HG03432 (cell line): Measurements from ENCODE around the gene HAVCR2.
"Not testable (repeated sequence)": the region's sequence is repeated elsewhere in the genome, so short reads cannot be mapped to it uniquely, and the experiment has no call there.

Experiments used
- ATAC-seq: cut with Tn5 transposase; IDR thresholded peaks from one replicate; pipeline ENCODE4 v1.9.1; 2021; ENCODE audit warnings: mild to moderate bottlenecking, moderate library complexity; ENCODE audit not compliant: unreplicated experiment

The HAVCR2 gene

DNA sequence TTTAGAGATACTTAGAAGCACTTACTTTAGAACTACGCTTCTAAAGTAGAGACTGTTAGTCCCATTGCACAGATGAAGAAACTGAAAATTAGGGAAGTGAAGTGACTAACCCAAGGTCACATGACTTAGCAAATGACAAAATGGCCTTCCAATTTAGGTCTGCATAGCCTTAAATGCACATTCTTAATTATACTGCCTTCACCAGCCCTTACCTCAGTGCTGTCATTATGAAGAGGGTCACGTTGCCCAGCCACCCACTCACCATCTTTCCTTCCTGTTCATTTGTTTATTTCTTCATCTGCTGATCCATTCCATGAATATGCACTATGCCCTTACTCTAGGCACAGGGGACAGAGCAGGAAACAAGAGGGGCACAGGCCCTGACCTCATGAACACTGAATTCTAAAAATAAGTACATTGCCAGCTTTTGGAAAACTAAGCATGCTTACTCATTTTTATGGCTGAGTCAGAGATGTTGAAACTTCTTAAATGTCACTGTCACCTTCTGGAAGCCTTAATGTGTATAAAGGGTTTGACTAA, 8.6 kb downstream of the HAVCR2 start:
- peak; percentile 71 for ATAC-seq

DNA sequence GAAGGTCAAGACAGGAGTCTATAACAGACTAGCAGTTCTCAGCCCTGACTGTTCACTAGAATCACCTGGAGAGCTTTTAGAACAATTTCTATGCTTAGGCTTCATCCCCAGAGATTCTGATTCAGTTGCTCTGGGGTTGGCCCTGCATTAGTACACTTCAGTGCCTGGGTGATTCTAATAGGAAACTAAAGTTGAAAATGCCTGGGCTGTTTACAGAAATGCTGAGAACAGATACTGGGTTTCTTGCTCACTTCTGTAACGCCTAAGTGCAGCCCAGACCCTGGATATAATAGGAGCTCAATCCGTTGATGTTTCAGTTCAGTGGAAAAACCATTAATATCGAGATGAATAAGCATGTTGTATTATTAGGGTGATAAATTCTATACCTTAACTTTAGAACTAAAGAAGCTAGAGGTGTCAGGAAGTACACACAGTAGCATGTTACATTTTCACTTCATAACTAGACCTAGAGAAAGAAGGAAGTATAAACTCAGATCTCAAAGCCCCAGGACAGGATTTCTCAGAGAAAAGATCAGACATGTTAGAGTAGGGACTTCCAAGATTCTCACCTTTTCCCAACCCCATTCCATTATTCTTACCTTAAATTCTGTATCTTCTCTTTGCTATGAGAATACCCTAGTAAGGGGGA, 20.4 kb downstream of the HAVCR2 start:
- ATAC-seq = peak; percentile 82

DNA sequence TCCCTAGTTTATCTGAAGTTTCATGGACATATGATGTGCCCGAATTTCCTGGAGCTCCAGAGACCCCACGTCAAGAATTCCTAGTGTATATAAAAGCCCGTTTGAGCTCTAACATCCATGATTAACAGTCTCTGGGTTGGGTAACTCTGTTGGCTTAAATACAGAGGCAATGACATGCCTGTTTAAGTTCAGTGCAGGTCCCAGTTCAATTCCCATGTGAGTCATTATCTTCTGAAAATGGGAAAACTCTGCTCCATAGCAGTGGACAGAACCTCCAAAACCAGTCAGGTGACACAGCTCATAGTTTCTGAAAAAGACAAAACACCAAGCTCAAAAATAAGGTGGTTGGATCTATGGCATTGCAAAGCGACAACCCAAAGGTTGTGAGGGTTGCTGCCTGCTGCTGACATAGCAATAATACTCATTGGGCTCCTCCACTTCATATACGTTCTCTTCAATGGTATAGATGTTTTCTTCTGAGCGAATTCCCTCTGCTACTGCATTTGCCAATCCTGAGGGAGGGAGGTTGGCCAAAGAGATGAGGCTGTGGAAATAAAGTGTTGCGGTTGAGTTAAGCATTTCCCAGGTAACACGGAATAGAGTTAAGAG, 22.0 kb downstream of the HAVCR2 start:
- ATAC-seq = no peak

DNA sequence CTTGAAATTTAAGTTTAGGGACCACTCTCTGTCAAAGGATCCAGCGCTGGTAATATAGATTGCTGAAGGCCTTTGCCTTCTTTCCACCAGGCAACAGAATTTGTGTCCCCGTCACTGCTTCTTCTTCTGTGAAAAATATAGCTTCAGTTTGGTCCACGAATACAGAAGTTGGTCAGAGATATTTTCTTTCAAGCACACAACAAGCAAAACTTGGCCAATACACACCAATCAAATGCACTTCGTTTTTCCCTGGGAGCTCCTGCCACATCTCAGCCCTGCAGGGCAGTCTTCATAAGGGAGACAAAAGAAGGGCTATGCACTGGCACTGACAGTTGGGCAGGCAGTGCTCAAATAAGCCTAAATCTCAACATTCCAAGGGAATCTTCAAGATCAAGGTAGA, 22.9 kb downstream of the HAVCR2 start:
- ATAC-seq = no peak

DNA sequence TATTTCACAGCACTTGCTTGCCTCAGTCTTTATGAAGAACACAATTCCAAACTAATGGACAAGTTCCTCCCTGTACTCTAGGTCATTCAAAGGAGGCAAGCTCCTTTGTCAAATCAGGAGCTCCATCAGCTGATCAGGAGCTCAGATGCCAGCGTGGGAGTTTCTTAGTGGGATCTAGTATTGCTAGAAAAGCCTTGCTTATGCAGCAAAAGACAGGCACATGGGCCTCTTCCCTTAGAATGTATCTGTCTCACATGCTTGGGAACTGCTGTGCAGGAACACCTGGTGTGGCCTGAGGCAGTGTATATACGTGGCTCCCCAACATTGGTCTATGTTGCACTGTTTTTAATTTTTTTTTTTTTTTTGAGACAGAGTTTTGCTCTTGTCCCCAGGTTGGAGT, 28.6 kb downstream of the HAVCR2 start:
- no peak for ATAC-seq

DNA sequence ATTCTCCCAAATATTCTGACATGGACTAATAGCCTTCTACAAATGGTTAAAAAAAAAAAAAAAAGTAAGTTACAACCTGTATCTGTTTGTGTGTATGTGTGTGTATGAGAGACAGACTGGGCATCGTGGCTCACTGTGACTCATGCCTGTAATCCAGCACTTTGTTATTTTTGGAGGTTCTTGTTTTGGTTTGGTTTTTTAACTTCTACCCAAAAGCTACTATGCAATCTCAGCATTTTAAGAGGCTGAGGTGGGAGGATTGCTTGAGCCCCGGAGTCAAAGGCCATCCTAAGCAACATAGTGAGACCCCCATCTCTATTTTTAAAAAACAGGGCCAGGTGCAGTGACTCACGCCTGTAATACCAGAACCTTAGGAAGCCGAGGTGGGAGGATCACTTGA, 32.3 kb downstream of the HAVCR2 start:
- ATAC-seq = no peak

DNA sequence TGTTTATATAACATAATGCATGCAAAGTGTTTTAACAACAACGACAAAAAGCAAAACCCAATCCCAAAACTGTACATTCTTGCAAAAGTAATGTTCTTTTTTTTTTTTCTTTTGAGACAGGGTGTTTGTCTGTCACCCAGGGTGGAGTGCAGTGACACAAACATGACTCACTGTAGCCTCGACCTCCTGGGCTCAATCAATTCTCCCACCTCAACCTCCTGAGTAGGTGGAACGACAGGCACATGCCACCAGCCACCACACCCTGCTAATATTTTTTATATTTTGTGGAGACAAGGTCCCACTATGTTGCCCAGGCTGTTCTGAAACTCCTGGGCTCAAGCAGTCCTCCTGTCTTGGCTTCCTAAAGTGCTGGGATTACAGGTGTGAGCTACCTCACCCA, 36.3 kb downstream of the HAVCR2 start:
- no peak for ATAC-seq

DNA sequence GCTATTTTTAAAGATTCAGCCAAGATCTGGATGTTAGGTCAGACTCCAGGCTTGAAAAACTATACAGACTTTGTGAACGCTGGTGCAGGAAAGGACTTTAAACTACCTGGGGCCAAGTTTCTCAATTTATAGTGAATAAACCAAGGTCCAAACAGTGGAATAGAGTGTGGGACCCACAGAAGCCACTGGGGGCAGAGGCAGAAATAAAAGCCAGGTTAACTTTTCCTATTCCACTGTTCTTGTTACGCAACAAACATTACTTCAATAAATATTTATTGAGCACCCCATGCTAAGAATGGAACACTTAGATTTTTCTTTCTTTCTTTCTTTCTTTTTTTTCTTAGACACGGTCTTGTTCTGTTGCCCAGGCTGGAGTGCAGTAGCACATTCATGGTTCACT, 38.9 kb downstream of the HAVCR2 start:
- ATAC-seq = no peak

DNA sequence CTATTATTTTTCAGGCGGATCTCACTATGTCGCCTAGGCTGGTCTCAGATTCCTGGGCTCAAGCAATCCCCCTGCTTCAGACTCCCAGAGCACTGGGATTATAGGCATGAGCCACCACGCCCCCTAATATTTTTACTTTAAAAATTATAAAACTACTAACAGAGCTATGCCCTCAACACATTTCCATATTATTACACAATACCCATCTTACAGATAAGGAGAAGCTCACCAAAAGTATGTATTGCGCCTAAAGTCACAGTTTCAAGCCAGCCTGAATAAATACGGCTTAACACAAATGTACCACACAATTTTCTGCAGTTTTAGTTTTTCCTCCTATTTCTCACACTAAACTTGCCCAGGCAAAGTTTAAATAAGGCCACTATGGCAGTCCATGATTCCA, 40.1 kb downstream of the HAVCR2 start:
- ATAC-seq = no peak

DNA sequence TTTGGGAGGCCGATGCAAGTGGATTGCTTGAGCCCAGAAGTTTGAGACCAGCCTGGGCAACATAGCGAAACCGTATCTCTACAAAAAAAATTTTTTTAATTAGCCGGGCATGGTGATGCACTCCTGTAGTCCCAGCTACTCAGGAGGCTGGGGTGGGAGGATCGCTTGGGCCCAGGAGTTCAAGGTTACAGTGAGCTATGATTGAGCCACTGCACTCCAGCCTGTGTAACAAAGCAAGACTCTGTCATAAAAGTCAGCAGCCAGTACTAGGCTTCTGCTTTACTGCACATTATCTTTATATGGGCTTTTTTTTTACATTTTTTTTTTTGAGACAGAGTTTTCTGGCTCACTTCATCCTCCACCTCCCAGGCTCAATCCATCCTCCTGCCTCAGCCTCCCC, 40.5 kb downstream of the HAVCR2 start:
- ATAC-seq = no peak

DNA sequence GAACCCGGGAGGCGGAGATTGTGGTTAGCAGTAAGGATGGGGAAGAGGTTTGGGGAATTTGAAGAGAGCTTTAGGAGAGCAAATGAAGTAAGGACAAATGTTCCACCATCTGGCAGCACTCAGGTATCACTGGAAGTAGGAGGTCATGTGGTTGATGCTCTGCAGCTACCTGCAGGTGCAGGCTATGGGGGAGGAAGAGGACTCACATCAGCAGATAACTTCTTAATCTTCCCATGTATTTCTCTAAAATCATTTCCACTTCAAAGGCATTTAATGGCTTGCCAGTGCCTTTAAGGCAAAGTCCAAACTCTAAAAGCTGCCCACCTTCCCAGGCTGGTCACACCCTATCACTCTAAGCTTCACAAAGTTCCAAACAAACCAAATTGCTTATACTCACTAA, 41.8 kb downstream of the HAVCR2 start:
- ATAC-seq = no peak

DNA sequence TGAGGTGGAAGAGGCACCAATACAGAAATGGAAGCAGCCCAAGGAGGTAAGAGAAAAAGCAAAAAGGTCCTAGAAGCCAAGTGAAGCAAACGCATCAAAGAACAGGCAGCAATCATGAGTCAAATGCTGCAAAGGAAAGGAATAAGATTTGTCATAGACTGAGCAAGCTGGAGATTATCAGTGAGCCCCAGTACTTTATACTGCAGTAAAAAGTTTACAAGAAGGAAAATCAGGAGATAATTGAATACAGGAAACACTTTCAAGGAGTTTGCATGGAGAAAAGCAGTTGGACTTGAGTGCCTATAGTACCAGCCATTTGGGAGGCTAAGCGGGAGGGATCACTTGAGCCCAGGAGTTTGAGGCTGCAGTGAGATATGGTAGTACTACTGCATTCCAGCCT, 42.8 kb downstream of the HAVCR2 start:
- no peak for ATAC-seq

DNA sequence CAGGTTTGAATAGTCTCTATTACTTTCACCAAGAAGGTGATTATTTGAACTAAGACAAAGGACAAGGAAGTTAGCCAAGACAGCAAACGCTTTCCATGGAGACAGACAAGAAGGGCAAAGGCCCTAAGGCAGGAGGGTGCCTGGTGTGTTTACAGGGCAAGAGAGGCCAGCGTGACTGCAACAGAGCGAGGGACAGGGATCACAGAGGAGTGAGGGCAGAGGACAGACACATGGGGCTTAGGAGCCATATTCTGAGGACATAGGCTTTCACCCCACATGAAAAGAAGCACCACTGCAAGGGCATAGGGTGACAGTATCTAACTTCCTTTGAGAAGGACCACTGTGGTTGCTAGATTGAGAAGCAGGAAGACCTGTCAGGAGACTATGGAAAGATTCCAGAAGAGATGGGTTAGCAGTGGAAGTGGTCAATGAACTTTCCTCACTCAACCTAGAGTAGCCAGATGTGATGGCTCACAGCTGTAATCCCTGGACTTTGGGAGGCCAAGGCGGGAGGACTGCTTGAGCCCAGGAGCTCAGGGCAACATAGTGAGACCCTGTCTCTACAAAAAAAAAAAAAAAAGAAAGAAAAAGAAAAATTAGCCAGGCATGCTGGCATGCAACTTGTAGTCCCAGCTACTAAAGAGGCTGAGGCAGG, 44.9 kb downstream of the HAVCR2 start:
- ATAC-seq = no peak

DNA sequence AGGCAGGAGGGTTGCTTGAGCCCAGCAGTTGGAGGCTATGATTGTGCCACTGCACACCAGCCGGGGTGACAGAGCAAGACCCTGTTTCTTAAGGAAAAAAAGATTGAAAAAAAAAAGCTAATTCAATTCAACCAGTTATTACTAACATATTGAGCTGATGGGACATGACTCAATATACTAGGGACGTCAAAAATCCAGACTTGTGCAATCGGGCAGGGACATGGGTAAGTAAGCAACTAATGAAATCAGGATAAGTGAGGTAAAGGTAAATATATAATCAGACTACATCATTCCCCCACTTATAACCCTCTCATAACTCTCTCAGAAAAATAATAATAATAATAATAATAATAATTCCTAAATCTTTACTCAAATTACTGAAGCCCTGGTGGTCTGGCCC, 49.0 kb downstream of the HAVCR2 start:
- ATAC-seq = no peak

DNA sequence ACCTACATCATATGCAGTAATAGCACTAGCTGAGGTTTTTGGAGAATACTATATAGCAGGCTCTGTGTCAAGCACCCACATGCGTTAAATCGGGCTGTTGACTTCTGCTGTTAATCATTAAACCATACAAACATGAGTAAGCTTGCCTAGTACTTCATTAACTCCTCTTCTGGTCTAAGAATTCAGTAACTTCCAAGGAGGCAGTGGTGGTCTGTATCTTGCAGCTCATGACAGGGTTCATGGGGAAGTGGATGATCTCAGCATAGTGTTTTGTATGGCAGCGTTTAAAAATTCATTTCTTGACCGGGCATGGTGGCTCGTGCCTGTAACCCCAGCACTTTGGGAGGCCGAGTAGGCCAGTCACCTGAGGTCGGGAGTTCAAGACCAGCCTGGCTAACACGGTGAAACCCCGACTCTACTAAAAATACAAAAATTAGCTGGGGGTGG, 49.7 kb downstream of the HAVCR2 start, which contains the start of gene HAVCR1:
Gene HAVCR1, minus strand, starts transcription at position 24 of the 447 bp plus-strand sequence. CDS start 1,173 bp downstream, outside the sequence.
- ATAC-seq = peak; percentile 76

DNA sequence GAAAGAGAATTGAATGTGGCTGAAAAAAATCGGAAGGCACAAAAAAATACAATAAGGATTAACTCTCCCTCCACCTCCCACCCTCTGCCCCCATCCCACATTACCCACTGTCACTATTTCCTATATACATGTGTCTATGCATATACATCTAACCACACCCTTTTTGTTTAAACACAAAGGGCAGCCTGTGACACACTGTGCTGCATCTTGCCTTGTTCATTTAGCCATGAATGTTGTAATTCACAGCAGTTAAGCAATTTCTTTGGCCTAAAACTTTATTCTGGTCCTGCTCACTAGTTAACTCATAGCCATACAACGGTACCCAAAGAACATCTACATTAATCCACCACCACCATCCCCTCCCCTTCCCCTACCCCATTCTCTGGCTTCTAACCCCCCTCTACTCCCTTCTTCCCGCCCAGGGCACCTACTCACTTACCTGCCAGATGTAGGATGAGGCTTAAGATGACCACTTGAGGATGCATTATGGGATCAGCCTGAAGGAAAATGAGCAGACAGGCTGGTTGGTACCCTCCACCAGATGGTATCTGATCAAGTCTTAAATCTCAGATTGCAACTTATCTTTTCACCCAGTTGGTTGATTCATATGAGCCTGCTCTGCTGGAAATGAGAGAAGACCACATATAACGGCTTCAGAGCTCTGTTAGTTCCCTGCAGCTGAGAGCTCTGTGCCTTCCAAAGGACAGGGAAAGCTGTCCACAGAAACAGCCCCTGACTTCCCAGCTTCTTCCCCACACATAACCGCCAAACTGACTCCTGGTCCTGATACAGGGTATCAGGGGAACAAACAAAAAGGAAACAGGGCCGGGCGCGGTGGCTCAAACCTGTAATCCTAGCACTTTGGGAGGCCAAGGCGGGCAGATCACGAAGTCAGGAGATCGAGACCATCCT, 51.1 kb downstream of the HAVCR2 start:
- no peak for ATAC-seq

DNA sequence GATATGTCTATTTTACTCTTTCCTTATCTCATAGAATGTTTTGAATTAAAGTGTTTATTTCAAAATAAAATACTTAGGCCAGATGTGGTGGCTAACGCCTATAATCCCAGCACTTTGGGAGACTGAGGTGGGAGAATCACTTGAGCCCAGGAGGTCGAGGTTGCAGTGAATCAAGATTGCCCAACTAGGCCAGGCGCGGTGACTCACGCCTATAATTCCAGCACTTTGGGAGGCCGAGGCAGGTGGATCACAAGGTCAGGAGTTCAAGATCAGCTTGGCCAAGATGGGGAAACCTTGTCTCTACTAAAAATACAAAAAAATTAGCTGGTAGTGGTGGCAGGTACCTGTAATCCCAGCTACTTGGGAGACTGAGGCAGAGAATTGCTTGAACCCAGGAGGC, 52.0 kb downstream of the HAVCR2 start:
- not testable (repeated sequence) for ATAC-seq

DNA sequence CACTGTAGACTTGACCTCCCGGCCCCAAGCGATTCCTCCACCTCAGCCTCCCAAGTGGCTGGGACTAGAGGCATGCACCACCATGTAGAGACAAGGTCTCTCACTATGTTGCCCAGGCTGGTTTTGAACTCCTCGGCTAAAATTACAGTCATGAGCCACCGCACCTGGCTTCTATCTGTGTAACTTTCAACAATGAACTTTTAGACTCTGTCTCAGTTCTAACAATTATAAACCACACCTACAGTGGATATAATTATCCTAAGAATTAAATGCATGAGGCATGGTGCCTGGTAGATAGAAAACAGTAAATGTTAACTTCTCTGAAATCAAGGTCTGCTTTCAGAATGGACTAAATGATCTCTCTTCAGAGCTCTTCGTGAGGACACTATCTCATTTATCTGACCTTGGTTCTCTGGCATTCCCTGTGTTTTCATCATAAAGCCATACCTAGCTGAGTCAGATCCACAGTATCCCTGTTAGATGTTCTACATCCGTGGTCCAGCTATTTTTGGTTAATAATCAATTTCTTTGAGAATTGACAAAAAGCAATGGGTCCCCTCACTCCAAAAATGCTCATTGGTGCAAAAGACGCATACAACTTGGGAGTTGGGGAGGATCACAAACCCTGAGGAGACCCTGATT, 57.1 kb downstream of the HAVCR2 start:
- ATAC-seq = no peak

DNA sequence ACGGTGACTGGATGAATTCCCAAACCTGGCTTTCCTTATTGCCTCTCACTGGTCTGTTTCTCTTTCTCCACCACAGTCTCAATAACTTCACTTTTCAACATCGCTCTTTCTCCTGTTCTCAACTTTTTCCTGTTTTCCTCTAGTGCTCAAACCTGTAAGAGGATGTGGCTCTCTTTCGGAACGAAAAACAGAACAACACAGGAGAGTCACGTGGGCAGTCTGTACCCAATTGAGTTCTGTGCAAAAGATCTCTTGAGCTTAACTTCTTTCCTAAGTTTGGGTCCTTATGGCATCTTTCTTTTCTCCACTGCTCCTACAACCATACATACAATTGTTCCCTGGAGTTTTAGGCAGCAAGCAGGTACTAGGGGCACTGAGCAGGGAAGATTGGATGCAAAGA, 58.8 kb downstream of the HAVCR2 start:
- no peak for ATAC-seq

DNA sequence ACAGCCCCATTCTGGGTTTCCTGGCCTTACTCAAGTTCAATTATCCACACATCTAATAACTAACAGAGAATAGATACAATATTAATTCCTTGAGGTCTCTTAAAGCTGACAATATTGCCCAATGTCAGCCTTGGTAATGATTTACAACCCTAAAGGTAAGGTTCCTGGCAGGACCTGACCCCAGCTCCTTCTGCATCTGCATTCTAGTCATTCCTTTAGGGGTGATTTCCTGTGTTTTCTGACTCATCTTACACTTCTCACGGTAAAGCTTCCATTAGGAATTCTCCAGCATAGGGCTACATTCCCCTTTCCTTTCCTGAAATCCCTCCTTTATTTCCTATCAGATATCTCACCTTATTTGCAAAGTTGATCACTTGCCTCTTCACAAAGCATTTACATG, 59.2 kb downstream of the HAVCR2 start:
- ATAC-seq = no peak
